22Rv1 (cell line): ENCODE data around the gene KRTAP4-6.
"Not testable (repeated sequence)": the region's sequence is repeated elsewhere in the genome, so short reads cannot be mapped to it uniquely, and the experiment has no call there.

ENCODE experiments used
- CTCF ChIP-seq: fragments of 450-650 bp; IDR thresholded peaks from 2 replicates; pipeline ENCODE4 v1.5.1; 2017; ENCODE audit warnings: mild to moderate bottlenecking
- ZFX ChIP-seq: fragments of 450-650 bp; IDR thresholded peaks from 2 replicates; pipeline ENCODE4 v1.6.1; 2017; ENCODE audit warnings: antibody characterized with exemption, borderline replicate concordance

DNA sequence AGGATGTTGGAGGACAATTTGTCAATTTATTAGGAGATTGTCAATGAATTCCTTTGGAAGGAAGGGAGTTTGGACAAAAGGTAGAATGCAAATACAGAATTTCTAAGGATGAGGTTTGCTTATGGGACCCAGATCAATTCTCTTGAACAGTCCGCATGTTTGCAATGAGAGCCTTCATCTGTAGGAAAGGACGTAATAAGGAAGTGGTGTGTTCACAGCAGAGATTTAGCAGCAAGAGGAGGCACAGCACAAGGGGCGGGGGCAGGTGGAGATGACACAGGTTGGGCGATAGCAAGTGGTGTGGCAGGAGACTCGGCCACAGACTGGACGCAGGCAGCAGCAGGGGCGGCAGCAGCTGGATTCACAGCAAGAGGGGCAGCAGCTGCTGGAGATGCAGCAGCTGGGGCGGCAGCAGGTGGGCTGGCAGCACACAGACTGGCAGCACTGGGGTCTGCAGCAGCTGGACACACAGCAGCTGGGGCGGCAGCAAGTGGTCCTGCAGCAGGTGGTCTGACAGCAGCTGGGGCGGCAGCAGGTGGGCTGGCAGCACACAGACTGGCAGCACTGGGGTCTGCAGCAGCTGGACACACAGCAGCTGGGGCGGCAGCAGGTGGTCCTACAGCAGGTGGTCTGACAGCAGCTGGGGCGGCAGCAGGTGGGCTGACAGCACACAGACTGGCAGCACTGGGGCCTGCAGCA is 16.9 kb downstream of the KRTAP4-6 start:
- not testable (repeated sequence) for TF ChIP-seq CTCF, ZFX
